Measurements from ENCODE around the gene TRPM3.

- TF ChIP-seq CTCF (conservative IDR thresholded peaks at IDR 0.05; ENCODE audit: low read depth, low read length) (no peak), EZH2 (IDR thresholded peaks at IDR 0.05; ENCODE audit: low read length, unreplicated experiment) (no peak)
These were observed 167.3 kb downstream of the TRPM3 start for GRCh38 chr9:70954126-70954525.

All from PC-3 (cell line).